Hematopoietic multipotent progenitor cell treated with erythropoietin and hydrocortisone succinate and interleukin-3 and kit ligand, for 8 days (in vitro differentiated cells): ENCODE results near the gene FRAS1.
"Not testable (repeated sequence)": the region's sequence is repeated elsewhere in the genome, so short reads cannot be mapped to it uniquely, and the experiment has no call there.

Source experiments
- DNase-seq: peaks from one replicate; pipeline ENCODE4 v3.0.0-alpha.2; 2015

FRAS1 gene

DNA sequence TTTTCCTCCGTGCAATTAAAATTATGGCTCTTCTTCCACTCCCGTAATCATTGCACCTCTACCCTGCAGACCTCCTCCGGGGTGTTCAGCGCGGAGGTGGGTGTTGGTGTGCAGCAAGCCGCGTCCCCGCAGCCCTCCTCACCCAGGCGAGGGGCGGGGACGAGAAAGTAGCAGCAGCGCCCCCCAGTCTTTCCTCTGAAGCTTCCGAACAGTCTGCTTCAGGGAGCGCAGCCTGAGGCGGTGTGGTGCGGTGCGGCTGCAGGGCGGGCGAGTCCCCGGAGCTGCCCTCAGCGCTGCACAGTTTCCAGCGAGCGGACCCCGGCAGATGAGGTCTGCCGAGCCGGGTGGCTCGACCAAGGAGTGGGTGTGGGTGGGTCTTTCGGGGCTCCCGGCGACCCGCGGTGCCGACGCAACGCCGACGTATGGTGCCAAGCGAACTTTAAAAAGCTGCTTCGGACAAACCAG lies at the start of gene FRAS1:
Gene FRAS1 (plus strand): TSS at position 189 of the 465 bp plus-strand sequence. CDS start 687 bp downstream, outside the sequence.
- DNase-seq = no peak

- not testable (repeated sequence) for DNase-seq
These were observed 46.1 kb upstream of the FRAS1 start for GRCh38 chr4:78011003-78011402.

GRCh38 chr4:78014889-78015886 lies 41.9 kb upstream of the FRAS1 start:
- DNase-seq = no peak

DNA sequence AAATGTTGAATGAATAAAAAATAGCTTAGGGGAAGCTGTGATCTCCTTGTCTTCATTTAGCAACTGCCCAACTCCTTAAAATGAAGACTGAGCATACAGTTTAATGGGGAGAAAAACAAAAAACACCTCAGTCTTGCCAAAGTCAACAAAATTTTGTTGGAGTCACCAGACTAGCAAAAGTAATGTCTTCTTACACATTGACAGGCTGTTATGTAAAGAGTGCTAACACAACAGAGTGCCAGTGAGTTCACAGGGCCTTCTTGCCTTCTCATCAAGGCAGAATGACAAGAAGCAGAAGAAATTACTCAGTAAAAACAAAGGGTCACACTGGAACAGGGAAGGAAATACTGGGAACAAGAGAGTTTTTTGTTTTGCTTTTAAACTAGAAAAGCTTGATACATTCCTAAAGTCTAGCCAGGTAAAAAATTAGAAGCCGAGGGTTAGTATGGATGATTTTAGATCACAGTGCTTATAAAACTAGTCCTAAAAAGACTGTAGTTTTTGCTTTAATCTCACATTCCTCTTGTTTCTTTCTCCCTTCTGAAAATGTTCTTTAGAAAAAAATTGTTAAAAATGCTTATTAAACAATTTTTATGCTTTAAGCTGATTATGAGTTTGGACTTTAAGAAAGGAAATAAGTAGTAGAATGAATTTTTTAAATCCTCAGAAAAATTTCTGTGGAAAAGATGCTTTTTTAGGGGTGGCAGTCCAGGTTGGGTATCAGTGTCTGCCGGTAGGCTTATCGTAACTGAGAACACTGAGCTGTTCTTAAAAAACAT lies 38.7 kb upstream of the FRAS1 start:
- no peak for DNase-seq

DNA sequence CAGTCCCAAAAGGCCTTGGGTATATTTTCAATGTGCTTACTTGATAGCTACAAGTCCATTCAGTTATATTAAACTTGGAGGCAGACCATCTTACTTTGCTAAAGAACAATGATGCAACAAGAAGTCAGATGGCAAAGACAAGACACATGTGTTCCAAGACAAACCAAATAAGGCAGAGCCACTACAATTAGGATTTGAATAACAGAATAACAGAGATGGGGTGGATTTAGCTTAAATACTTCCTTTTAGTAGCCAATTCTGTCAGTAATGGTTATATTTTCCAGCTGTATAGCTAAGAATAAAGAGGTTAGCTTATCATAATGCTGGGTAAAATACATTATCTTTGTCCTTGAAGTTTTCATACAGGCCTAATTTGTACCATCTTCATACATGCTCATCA lies 37.7 kb upstream of the FRAS1 start:
- no peak for DNase-seq

GRCh38 chr4:78020677-78021076 lies 36.4 kb upstream of the FRAS1 start:
- DNase-seq = no peak

DNA sequence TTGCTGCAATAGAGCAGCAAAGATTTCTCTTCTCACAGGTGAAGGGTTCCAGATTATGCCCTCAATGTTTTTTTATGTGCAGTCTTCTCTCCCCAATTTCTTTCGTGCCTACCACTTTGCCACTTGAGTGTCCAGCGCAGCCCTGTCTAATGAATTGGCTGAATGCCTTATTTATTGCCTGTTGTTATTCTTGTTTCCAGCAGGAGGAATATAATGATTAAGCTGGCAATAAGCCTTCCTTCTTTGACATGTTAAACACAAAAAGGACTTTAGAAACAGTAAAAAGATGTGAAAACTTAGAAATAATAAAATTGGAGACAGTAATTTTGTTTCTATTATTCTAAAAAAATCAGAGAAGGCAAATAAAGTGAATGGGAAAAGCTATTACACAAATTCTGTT lies 34.6 kb upstream of the FRAS1 start:
- DNase-seq = no peak

GRCh38 chr4:78024085-78024484 lies 33.0 kb upstream of the FRAS1 start:
- no peak for DNase-seq

DNA sequence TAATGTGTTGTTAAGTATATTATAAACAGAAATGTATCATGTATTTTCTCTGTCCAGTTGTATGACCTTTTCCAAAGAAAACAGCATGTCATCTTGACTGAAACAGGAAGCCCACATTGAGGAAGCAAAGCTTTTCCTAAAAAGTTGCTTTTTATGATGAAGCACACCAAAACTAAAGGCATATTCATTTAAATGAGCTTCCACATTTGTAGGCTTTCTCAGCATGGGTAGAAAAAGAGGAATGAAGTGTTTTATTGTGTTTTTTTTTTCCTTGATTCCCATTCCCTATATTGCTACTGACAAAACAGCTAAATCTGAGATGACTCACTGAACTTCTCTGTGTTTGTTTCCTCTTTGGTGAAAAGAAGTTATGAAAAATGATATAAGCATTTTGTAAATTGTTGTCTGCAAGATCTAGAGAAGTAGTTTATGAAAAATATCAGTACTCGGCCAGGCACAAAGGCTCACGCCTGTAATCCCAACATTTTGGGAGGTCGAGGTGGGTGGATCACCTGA lies 32.5 kb upstream of the FRAS1 start:
- no peak for DNase-seq

DNA sequence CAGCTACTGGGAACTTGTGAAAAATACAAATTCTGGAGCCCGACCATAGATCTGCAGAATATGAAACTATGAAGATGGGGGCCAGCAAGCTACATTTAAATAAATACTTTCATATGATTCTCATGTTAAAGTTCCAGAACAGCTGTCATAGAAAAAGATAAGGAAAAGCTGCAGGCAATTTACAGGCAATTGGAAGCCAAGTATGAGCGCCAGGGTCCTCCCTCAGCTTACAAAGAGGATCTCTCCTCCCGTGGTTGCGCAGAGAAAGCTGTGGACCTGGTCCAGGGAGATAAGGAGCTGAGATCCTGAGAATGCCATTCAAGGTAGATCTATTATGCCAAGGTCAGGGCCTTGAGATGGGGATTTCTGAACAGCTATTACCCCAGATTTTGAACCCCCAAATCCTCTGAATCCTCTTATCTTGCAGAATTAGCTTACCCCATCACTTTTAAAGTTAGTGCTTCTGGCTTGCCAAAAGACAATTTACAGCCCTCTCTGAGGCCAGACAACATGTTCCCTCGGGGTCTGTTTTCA lies 25.6 kb upstream of the FRAS1 start:
- no peak for DNase-seq

- DNase-seq = no peak
These were observed 24.7 kb upstream of the FRAS1 start for GRCh38 chr4:78032446-78032845.

DNA sequence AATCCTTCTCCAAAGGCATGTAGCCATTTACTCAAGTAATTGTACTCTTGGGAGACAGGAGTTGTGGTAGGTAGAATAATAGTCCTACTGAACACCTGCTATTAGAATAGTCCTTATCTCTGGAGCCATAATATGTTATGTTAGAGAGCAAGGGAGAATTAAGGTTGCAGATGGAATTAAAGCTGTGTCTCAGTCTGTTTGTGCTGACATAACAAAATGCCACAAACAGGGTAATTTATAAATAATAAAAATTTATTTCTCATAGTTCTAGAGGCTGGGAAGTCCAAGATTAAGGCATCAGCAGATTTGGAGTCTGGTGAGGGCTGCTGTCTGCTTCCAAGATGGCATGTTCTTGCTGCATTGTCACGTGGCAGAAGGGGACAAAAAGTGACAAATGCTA lies 24.2 kb upstream of the FRAS1 start:
- DNase-seq = no peak

DNA sequence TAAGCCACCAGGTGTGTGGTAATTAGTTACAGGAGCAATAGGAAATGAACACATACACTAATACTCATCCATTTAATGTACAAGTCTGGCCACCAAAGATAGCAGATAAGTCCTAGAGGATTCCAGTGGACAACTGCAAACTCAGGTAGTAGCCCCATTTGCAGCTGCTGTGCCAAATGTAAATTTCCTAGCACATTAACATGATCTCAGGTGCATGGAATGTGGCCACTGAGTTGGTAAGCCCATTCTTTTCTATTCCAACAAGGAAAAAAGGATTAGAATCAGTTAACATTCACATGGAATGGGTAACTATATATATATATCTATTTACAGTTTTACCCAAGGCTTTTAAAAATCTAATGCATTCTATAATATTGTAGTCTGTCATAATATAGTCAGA lies 23.3 kb upstream of the FRAS1 start:
- no peak for DNase-seq

- no peak for DNase-seq
These were observed 18.4 kb upstream of the FRAS1 start for GRCh38 chr4:78038704-78039103.

GRCh38 chr4:78039678-78040077 lies 17.4 kb upstream of the FRAS1 start:
- DNase-seq = no peak

GRCh38 chr4:78040431-78040830 lies 16.7 kb upstream of the FRAS1 start:
- DNase-seq = no peak

GRCh38 chr4:78047366-78047765 lies 9.8 kb upstream of the FRAS1 start:
- DNase-seq = no peak

GRCh38 chr4:78056265-78057129 lies 626 bp upstream of the FRAS1 start:
- peak; percentile 10 for DNase-seq

- no peak for DNase-seq
These were observed 752 bp downstream of the FRAS1 start for GRCh38 chr4:78057600-78058550.

- DNase-seq = no peak
These were observed 1.7 kb downstream of the FRAS1 start for GRCh38 chr4:78058591-78059523.
